ENCODE results near the gene PVALEF. TPM values are rescaled to one million over a fixed set of nuclear protein-coding genes. Genes with fewer than 3 reads are reported as not detected.

The PVALEF gene
- total and polyA plus RNA-seq, 2 donors (not counting 1 experiment from before 2014, with no cell fraction given): not detected

- Histone ChIP-seq H3K36me3 (ENCODE audit: control insufficient read depth, insufficient read depth, low read length) (no peaks in the 10 kb centered on the region), H3K4me1 (ENCODE audit: control insufficient read depth, extremely low read depth, insufficient read depth, low read length) (no peaks in the 10 kb centered on the region), H3K9ac (ENCODE audit: insufficient read depth, low read length) (no peak overlapping the region), H4K20me1 (ENCODE audit: control insufficient read depth, extremely low read depth, insufficient read depth, low read length) (no peaks in the 10 kb centered on the region), H2AFZ (ENCODE audit: low read length) (no peak overlapping the region), H3K4me2 (ENCODE audit: extremely low read depth, insufficient read depth, low read length) (no peak overlapping the region), H3K79me2 (ENCODE audit: control insufficient read depth, insufficient read depth, low read length) (no peaks in the 10 kb centered on the region), H3K27me3 (ENCODE audit: control insufficient read depth, insufficient read depth, low read length) (no peaks in the 10 kb centered on the region), H3K4me3 (replicated peaks in 1 of 4; ENCODE audit: control extremely low read depth in 1 of 4, insufficient read depth in 1 of 4, low read depth in 3 of 4, low read length in 4 of 4) (no peak overlapping the region), H3K27ac (ENCODE audit: insufficient read depth, low read length) (no peak overlapping the region), H3K9me3 (ENCODE audit: control insufficient read depth, insufficient read depth, low read depth, low read length) (no peaks in the 10 kb centered on the region)
- TF ChIP-seq CTCF (conservative IDR thresholded peaks at IDR 0.05 in 1 of 2, IDR thresholded peaks at IDR 0.05 in 1 of 2; ENCODE audit: low read depth in 1 of 2, low read length in 2 of 2) (no peak), EZH2 (IDR thresholded peaks at IDR 0.05; ENCODE audit: low read length, missing control alignments) (no peak)
- no peak for DNase-seq (ENCODE audit: low read depth in 2 of 2)
Measured at GRCh38 chr17:81158688-81159590, 6.4 kb upstream of the PVALEF start.

- Histone ChIP-seq H3K9ac (ENCODE audit: insufficient read depth, low read length) (no peak overlapping the region), H3K27me3 (ENCODE audit: control insufficient read depth, insufficient read depth, low read length) (peaks cover 1% of the 10 kb centered on the region), H3K9me3 (ENCODE audit: control insufficient read depth, insufficient read depth, low read depth, low read length) (no peaks in the 10 kb centered on the region), H3K4me1 (ENCODE audit: control insufficient read depth, extremely low read depth, insufficient read depth, low read length) (no peaks in the 10 kb centered on the region), H3K4me2 (ENCODE audit: extremely low read depth, insufficient read depth, low read length) (no peak overlapping the region), H3K79me2 (ENCODE audit: control insufficient read depth, insufficient read depth, low read length) (no peaks in the 10 kb centered on the region), H4K20me1 (ENCODE audit: control insufficient read depth, extremely low read depth, insufficient read depth, low read length) (no peaks in the 10 kb centered on the region), H3K36me3 (ENCODE audit: control insufficient read depth, insufficient read depth, low read length) (no peaks in the 10 kb centered on the region), H3K27ac (ENCODE audit: insufficient read depth, low read length) (no peak overlapping the region), H2AFZ (ENCODE audit: low read length) (no peak overlapping the region), H3K4me3 (replicated peaks in 1 of 4; ENCODE audit: control extremely low read depth in 1 of 4, insufficient read depth in 1 of 4, low read depth in 3 of 4, low read length in 4 of 4) (no peak overlapping the region)
- DNase-seq (ENCODE audit: low read depth in 2 of 2): no peak
- no peak for TF ChIP-seq CTCF (conservative IDR thresholded peaks at IDR 0.05 in 1 of 2, IDR thresholded peaks at IDR 0.05 in 1 of 2; ENCODE audit: low read depth in 1 of 2, low read length in 2 of 2)
- no peak for TF ChIP-seq EZH2 (IDR thresholded peaks at IDR 0.05; ENCODE audit: low read length, missing control alignments)
Measured at GRCh38 chr17:81159611-81160265, 5.6 kb upstream of the PVALEF start.

- Histone ChIP-seq H3K79me2 (ENCODE audit: control insufficient read depth, insufficient read depth, low read length) (no peaks in the 10 kb centered on the region), H3K4me3 (replicated peaks in 1 of 4; ENCODE audit: control extremely low read depth in 1 of 4, insufficient read depth in 1 of 4, low read depth in 3 of 4, low read length in 4 of 4) (no peak overlapping the region), H4K20me1 (ENCODE audit: control insufficient read depth, extremely low read depth, insufficient read depth, low read length) (no peaks in the 10 kb centered on the region), H2AFZ (ENCODE audit: low read length) (no peak overlapping the region), H3K36me3 (ENCODE audit: control insufficient read depth, insufficient read depth, low read length) (no peaks in the 10 kb centered on the region), H3K27me3 (ENCODE audit: control insufficient read depth, insufficient read depth, low read length) (peaks cover 7% of the 10 kb centered on the region), H3K9me3 (ENCODE audit: control insufficient read depth, insufficient read depth, low read depth, low read length) (no peaks in the 10 kb centered on the region), H3K4me2 (ENCODE audit: extremely low read depth, insufficient read depth, low read length) (no peak overlapping the region), H3K27ac (ENCODE audit: insufficient read depth, low read length) (no peak overlapping the region), H3K4me1 (ENCODE audit: control insufficient read depth, extremely low read depth, insufficient read depth, low read length) (no peaks in the 10 kb centered on the region), H3K9ac (ENCODE audit: insufficient read depth, low read length) (no peak overlapping the region)
- no peak for TF ChIP-seq EZH2 (IDR thresholded peaks at IDR 0.05; ENCODE audit: low read length, missing control alignments)
- no peak for TF ChIP-seq CTCF (conservative IDR thresholded peaks at IDR 0.05 in 1 of 2, IDR thresholded peaks at IDR 0.05 in 1 of 2; ENCODE audit: low read depth in 1 of 2, low read length in 2 of 2)
- no peak for DNase-seq (ENCODE audit: low read depth in 2 of 2)
Measured at GRCh38 chr17:81160306-81160705, 5.0 kb upstream of the PVALEF start.
